ENCODE data around the gene SLC22A6.

GRCh38 chr11:62999649-63000048 lies 14.9 kb upstream of the SLC22A6 start:
- TF ChIP-seq CTCF (IDR thresholded peaks at IDR 0.05; ENCODE audit: low read length) (no peak), EZH2 (optimal IDR thresholded peaks at IDR 0.05; ENCODE audit: low read depth, low read length) (no peak)

Data from MM.1S (cell line).